Smooth muscle cell (in vitro differentiated cells): ENCODE measurements around the gene CYTH1. TPM values are rescaled to one million over a fixed set of nuclear protein-coding genes. Genes with fewer than 3 reads are reported as not detected.

Experiments used
- DNase-seq: peaks from one replicate; lab custom pipeline; 2025; ENCODE audit not compliant: unreplicated experiment; lab: John Stamatoyannopoulos, UW
- H2AFZ ChIP-seq: fragments of 200-600 bp; sonication (generic); 2 replicates; pipeline ENCODE4 v1.6.0; 2016; ENCODE audit warnings: antibody characterized with exemption, low read depth, mild to moderate bottlenecking
- H3F3A ChIP-seq: fragments of 200-600 bp; sonication (generic); 2 replicates; pipeline ENCODE4 v1.6.0; 2017; ENCODE audit warnings: antibody characterized with exemption, low read depth
- H3K27ac ChIP-seq: fragments of 200-600 bp; sonication (generic); 2 replicates; pipeline ENCODE4 v1.5.1; 2016; ENCODE audit warnings: low read depth, mild to moderate bottlenecking
- H3K27me3 ChIP-seq: fragments of 200-600 bp; sonication (generic); 2 replicates; pipeline ENCODE4 v1.6.1; 2016; ENCODE audit warnings: low read depth, mild to moderate bottlenecking
- H3K36me3 ChIP-seq: fragments of 200-600 bp; sonication (generic); 2 replicates; pipeline ENCODE4 v1.5.1; 2016; ENCODE audit warnings: low read depth
- H3K4me1 ChIP-seq: fragments of 200-600 bp; sonication (generic); 2 replicates; pipeline ENCODE4 v1.5.1; 2016; ENCODE audit warnings: low read depth
- H3K4me2 ChIP-seq: fragments of 200-600 bp; sonication (generic); 2 replicates; pipeline ENCODE4 v1.6.0; 2016; ENCODE audit warnings: mild to moderate bottlenecking
- H3K4me3 ChIP-seq: fragments of 200-600 bp; sonication (generic); 2 replicates; pipeline ENCODE4 v1.5.1; 2016; ENCODE audit warnings: mild to moderate bottlenecking
- H3K79me2 ChIP-seq: fragments of 200-600 bp; sonication (generic); 2 replicates; pipeline ENCODE4 v1.6.0; 2016; ENCODE audit warnings: low read depth, mild to moderate bottlenecking
- H3K9ac ChIP-seq: fragments of 200-600 bp; sonication (generic); 2 replicates; pipeline ENCODE4 v1.6.0; 2016; ENCODE audit warnings: low read depth
- H3K9me3 ChIP-seq: fragments of 200-600 bp; sonication (generic); replicated peaks from 2 replicates; pipeline ENCODE4 v1.5.1; 2016; ENCODE audit warnings: low read depth
- H4K20me1 ChIP-seq: fragments of 200-600 bp; sonication (generic); 2 replicates; pipeline ENCODE4 v1.6.0; 2016; ENCODE audit warnings: low read depth
- WGBS: methylation state at CpG from one replicate; pipeline ENCODE4 v1.1.7; 2016; ENCODE audit warnings: low lambda C conversion rate; 5-methylcytosine and 5-hydroxymethylcytosine counted together
- polyA plus RNA-seq: library from polyadenylated mRNA; unstranded; fragments of >200 nt; fragmentation: Nextera tagmentation; extraction: Ambion mirVana; gene quantifications from 2 replicates; pipeline ENCODE4 v1.2.1, GENCODE V29; 2016
- total RNA-seq: library from RNA; depleted of rRNA; stranded (reverse); fragments of >200 nt; gene quantifications from 2 replicates; pipeline ENCODE4 v1.2.3, GENCODE V29; 2014
- TF ChIP-seq, protein P1 (sequence below): fragments of 200-600 bp; sonication (generic); IDR thresholded peaks from 2 replicates; pipeline ENCODE4 v1.5.1; 2017; ENCODE audit warnings: borderline replicate concordance, mild to moderate bottlenecking, antibody characterized with exemption; ENCODE audit not compliant: insufficient read depth, poor library complexity, severe bottlenecking

CYTH1 gene
- total and polyA plus RNA-seq, 2 experiments from 2014 or later: 14.1 to 19.3 TPM

DNA sequence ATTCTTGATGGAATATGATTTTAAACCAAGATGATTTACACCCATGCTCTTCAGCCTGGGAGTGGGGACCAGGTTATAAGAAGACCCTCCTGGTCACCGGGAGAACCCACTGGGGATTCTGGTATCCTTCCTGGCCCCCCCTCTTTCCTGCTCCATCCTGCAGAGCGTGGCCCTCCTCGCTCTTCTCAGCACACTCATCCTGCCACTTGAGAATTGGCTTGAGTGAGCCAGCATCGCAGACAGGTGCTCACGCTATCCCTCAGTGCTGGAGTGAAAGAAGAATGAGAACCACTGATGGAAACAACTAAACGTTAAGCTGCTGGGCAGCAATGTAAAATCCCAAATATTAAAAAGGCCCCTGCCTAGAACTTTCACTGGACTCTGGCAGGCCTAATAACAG is 98.0 kb downstream of the CYTH1 start:
- Histone ChIP-seq H3K4me3 (no peak overlapping the region), H3K27me3 (no peaks in the 10 kb centered on the region)

GRCh38 chr17:78683408-78683961 is 98.6 kb downstream of the CYTH1 start:
- TF ChIP-seq, protein P1, sequence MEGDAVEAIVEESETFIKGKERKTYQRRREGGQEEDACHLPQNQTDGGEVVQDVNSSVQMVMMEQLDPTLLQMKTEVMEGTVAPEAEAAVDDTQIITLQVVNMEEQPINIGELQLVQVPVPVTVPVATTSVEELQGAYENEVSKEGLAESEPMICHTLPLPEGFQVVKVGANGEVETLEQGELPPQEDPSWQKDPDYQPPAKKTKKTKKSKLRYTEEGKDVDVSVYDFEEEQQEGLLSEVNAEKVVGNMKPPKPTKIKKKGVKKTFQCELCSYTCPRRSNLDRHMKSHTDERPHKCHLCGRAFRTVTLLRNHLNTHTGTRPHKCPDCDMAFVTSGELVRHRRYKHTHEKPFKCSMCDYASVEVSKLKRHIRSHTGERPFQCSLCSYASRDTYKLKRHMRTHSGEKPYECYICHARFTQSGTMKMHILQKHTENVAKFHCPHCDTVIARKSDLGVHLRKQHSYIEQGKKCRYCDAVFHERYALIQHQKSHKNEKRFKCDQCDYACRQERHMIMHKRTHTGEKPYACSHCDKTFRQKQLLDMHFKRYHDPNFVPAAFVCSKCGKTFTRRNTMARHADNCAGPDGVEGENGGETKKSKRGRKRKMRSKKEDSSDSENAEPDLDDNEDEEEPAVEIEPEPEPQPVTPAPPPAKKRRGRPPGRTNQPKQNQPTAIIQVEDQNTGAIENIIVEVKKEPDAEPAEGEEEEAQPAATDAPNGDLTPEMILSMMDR: no peak
- Histone ChIP-seq H3K4me3 (no peak overlapping the region), H3K27me3 (no peaks in the 10 kb centered on the region), H3K27ac (no peak overlapping the region), H3K4me2 (no peak overlapping the region), H2AFZ (no peak overlapping the region), H3K36me3 (no peaks in the 10 kb centered on the region), H3K4me1 (peaks cover 8% of the 10 kb centered on the region), H3K9me3 (no peaks in the 10 kb centered on the region), H4K20me1 (no peaks in the 10 kb centered on the region), H3K9ac (no peak overlapping the region), H3F3A (peaks cover 20% of the 10 kb centered on the region), H3K79me2 (no peaks in the 10 kb centered on the region)
- 99% methylated on average over 5 of the region's 5 CpGs for WGBS
- no peak for DNase-seq

More for the DNA sequence above, 98.0 kb downstream of the CYTH1 start:
- 97% methylated on average over 6 of the region's 6 CpGs for WGBS
- no peak for DNase-seq
- Histone ChIP-seq H3K79me2 (no peaks in the 10 kb centered on the region), H2AFZ (no peak overlapping the region), H3F3A (peaks cover 20% of the 10 kb centered on the region), H3K4me1 (peaks cover 8% of the 10 kb centered on the region), H3K4me2 (no peak overlapping the region), H3K27ac (no peak overlapping the region), H3K9ac (no peak overlapping the region), H3K36me3 (no peaks in the 10 kb centered on the region), H3K9me3 (no peaks in the 10 kb centered on the region), H4K20me1 (no peaks in the 10 kb centered on the region)
- TF ChIP-seq, protein P1: no peak

- WGBS: 83% methylated on average over 2 of the region's 2 CpGs
- TF ChIP-seq, protein P1: no peak
- Histone ChIP-seq H3K36me3 (no peaks in the 10 kb centered on the region), H3K9ac (no peak overlapping the region), H3K79me2 (no peaks in the 10 kb centered on the region), H3K9me3 (no peaks in the 10 kb centered on the region), H3K27ac (no peak overlapping the region), H3F3A (peaks cover 20% of the 10 kb centered on the region), H3K27me3 (no peaks in the 10 kb centered on the region), H3K4me3 (no peak overlapping the region), H3K4me1 (peaks cover 8% of the 10 kb centered on the region), H2AFZ (no peak overlapping the region), H4K20me1 (no peaks in the 10 kb centered on the region), H3K4me2 (no peak overlapping the region)
- no peak for DNase-seq
These were observed 99.7 kb downstream of the CYTH1 start for GRCh38 chr17:78682363-78682762.

DNA sequence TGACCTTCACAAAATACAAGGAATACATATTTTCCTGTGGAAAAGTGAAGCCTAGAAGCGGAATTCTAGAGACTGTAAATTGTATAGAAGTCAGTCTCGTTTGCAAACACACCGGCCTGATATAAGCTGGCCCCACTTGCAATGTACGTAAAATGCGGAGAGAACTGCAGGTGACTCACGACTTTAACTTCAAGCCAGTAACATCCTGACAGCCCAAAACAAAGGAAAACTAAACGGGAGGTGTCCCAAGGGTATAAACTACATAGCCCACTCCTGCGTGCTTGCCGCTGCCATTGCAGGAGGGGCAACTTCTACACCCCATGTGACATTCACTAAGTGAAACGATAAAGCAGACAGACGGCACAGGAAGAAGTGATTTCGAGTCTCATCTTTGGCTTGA is 101.6 kb downstream of the CYTH1 start:
- H3K9ac ChIP-seq: peak overlapping the region; percentile 42
- H3K79me2 ChIP-seq: no peaks in the 10 kb centered on the region
- H3K27me3 ChIP-seq: no peaks in the 10 kb centered on the region
- WGBS: 32% methylated on average over 12 of the region's 12 CpGs
- H3F3A ChIP-seq: peaks cover 20% of the 10 kb centered on the region
- H4K20me1 ChIP-seq: no peaks in the 10 kb centered on the region
- H2AFZ ChIP-seq: no peak overlapping the region
- H3K4me3 ChIP-seq: peak overlapping the region; percentile 15
- H3K27ac ChIP-seq: peak overlapping the region; percentile 84
- H3K36me3 ChIP-seq: peaks cover 3% of the 10 kb centered on the region
- H3K4me2 ChIP-seq: peak overlapping the region; percentile 73
- H3K4me1 ChIP-seq: peaks cover 8% of the 10 kb centered on the region
- H3K9me3 ChIP-seq: no peaks in the 10 kb centered on the region
- no peak for DNase-seq
- TF ChIP-seq, protein P1: no peak
